AG20443 (cell line): Measurements from ENCODE around the gene DNHD1.

ENCODE experiments used
- DNase-seq: peaks from one replicate; pipeline ENCODE4 v3.0.0; 2012; ENCODE audit warnings: low spot score, mixed read lengths

Gene DNHD1

GRCh38 chr11:6530848-6531247, 33.8 kb downstream of the DNHD1 start:
- DNase-seq: no peak

- peak; percentile 74 for DNase-seq
These were observed 34.2 kb downstream of the DNHD1 start for GRCh38 chr11:6531267-6531752.

GRCh38 chr11:6538456-6538855, 41.4 kb downstream of the DNHD1 start:
- no peak for DNase-seq

DNA sequence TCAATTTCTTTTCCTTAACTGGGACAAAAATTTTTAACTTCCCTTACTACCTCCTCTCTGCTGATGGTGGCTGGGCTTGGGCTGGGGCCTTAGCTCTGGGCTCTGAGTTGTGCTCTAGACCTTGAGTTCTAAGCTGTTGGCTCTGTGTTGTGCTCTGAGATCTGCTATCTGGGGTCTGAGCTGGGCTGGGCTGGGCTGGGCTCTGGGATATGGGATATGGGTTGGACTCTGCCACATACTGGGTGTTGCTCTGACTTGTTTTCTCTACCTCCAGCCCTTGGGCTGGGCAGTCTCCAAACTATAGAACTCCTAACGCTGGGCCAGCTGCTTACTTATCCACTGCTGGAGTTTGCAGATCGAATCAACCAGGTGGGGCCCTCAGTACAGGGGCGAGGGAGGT, 41.9 kb downstream of the DNHD1 start:
- no peak for DNase-seq

- no peak for DNase-seq
These were observed 42.7 kb downstream of the DNHD1 start for GRCh38 chr11:6539748-6540268.

DNA sequence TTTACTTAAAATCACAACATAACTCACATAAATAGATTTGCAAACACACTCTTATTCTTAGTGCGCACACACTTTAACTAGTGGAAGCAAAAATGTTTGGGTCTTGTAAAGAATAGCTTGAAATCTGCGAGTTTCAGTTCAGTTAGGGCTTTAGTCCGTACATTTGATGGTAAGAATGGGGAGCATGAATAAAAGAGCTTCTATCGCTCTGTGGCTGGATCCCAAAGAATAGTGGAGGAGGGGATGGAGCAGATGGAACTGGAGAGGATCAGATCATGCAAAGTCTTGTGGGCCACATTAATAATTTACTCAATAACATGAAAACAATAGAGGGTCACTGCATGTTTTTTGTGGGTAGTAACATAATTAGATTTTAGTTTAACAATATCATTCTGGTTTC, 44.3 kb downstream of the DNHD1 start:
- no peak for DNase-seq

GRCh38 chr11:6542727-6543126, 45.6 kb downstream of the DNHD1 start:
- no peak for DNase-seq

GRCh38 chr11:6544921-6545850, 48.1 kb downstream of the DNHD1 start:
- DNase-seq: no peak

DNA sequence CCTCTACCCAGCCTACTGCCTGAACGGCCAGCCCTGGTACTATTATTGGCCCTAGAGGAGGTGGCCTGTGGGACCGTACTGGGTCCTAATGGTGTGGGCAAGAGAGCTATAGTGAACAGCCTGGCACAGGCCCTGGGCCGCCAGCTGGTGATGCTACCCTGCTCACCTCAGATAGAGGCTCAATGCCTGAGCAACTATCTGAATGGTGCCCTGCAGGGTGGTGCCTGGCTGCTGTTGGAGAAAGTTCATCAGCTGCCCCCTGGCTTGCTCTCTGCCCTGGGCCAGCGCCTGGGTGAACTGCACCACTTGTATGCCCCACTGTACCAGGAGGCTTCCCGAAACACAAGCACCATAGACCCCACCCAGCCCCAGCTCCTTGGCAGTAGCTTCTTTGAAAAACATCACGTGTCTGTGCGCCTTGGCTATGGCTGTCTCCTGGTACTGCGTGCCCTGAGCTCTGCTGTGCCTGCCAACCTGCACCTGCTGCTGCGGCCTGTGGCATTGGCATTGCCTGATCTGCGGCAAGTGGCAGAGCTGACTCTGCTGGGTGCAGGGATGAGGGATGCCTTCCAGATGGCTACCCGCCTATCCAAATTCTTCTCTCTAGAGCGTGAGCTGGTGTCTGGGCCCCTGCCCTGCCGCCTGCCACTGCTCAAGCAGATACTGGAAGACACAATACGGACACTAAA, 49.0 kb downstream of the DNHD1 start:
- DNase-seq: no peak

DNA sequence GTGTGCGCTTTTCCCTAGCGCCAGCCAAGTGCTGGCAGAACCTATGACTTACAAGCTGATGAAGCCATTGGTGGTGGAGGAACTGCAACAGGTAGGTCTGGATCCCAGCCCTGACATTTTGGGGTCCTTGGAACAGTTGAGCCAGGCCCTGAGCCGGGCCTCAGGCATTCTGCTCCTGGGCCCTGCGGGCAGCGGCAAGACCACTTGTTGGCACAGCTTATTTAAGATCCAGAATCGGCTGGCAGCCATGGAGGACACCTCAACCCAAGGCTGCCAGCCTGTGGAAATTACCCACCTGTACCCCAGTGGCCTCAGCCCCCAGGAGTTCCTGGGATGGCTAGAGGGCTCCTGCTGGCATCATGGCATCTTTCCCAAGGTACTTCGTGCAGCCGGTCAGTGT, 49.7 kb downstream of the DNHD1 start:
- DNase-seq: no peak

GRCh38 chr11:6547177-6547576, 50.1 kb downstream of the DNHD1 start:
- no peak for DNase-seq

GRCh38 chr11:6548121-6548520, 51.0 kb downstream of the DNHD1 start:
- DNase-seq: no peak

DNA sequence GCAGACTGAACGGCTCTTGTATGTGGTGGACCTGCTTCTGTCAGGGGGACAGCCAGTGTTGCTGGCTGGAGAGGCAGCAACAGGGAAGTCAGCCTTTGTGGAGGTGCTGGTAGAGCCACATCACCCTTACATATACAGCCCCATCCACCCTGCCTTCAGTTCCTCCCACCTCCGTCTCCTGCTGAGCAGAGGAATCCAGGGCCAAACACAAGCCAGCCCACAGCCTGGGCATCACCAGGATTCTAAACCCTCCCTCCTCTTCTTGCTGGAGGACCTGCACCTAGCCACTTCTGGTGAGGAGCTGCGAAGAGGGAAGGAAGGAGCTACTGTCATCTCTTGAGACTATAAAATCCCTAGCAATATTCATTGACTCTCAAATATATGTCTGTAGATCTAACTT, 51.6 kb downstream of the DNHD1 start:
- DNase-seq: no peak

DNA sequence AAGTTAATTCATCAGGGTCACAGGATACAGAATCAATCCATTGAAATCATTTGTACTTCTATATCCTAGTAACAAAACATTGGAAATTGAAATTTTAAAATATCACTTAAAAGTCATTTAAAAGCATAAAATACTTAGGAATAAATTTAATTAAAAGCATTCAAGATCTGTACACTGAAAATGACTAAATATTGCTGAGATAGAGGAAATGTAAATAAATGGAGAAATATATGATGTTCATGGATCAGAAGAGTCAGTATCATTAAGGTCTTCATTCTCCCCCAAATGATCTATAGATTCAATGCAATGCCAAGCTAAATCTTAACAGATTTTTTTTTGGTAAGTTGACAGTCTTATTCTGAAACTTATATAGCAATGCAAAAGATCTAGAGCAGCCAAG, 56.6 kb downstream of the DNHD1 start:
- DNase-seq: no peak

DNA sequence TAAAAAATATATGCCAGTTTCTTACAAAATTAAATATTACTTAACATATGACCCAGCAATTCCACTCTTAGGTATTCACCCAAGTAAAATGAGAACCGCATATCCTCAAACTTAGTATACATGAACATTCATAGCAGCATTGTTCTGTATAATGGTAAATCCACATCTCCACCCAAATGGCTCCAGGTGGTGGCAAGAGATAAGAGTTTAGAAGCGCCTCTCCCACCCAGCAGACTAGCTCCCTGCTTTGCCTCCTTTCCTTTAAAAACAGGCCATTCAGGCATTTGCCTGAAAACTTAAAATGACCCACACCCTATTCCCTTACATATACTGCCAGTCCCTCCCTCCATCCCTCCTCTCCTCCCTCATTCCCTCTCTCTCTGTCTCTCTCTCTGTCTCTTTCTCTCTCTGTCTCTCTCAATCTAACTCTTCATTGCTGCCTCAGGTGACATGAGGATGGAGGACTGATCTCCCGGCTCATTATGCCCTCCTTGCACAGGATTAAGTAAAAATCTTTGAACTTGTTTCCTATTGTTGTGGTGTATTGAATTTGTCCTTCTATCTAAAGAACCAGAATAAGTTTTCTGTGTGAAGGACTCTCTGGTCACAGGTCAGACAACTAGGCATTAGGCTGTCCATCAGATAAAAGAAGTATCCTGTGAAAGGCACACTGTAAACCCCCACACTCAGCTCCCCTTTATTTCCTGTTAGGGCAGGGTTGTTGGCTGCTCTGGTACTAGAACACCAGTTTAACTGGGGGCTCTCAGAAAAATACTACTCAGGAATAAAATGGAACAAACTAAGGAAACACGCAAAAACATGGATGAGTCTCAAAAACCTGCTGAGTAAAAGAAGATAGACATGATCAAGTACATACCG, 58.0 kb downstream of the DNHD1 start:
- no peak for DNase-seq

DNA sequence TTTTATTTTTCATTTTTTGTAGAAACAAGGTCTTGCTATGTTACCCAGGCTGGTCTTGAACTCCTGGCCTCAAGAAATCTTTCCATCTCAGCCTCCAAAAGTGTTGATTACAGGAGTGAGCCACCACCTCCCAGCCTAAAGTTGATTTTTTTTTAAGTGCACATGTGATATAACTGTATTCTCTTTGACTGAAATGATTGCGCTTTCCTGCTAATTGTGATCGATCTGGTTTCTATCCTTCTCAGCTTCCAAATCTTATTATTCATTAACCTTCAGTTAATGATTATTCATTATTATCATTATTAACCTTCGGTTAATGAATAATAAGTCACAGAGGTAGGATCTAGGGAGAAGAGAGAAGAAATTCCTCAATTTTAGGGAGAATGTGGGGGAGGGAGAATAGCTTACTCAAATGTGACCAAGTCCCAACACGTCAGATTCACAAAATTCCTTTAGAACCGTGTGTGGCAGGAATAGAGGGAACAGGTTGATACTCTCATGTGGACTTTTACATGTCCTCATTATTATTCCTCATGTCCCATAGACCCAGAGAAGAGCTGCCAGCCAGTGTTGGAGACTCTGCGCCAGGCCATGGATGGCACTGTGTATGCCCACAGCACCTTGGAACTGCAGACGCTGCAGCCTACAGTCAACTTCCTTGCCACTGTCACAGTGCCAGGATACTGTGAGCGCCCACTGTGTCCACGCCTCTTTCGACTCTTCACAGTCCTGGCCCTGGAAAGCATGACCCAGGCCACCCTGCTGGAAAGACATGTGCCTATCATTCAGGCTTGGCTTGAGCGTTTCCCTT, 59.3 kb downstream of the DNHD1 start:
- DNase-seq: no peak

GRCh38 chr11:6557063-6557462, 60.0 kb downstream of the DNHD1 start:
- no peak for DNase-seq

GRCh38 chr11:6557761-6558674, 60.9 kb downstream of the DNHD1 start:
- DNase-seq: no peak

- DNase-seq: no peak
These were observed 62.3 kb downstream of the DNHD1 start for GRCh38 chr11:6559369-6559768.

DNA sequence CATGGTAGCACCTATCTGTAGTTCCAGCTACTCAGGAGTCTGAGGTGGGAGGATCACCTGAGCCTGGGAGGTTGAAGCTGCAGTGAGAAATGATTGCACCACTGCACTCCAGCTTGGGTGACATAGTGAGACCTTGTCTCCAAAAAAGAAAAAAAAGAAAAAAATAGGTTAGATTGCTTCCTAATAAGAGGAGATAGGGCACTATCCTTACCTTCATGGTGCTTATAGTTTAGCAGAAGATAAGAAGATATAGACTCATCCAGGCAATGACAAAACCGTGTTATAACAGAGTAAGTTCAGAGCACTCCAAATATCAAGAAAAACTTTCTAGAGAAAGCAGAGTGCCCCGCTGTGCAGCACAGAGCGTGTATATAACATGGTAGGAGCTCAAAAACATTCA, 64.2 kb downstream of the DNHD1 start:
- no peak for DNase-seq
